RWPE2 (cell line): ENCODE measurements around the gene NDUFAF5.

ENCODE experiments used
- ATAC-seq: fragments of 200-7000 bp; cut with Tn5 transposase; 3 replicates; pipeline ENCODE4 v1.9.1; 2021; ENCODE audit warnings: low read depth
- DNase-seq: peaks from one replicate; pipeline ENCODE4 v3.0.0-alpha.2; 2020; ENCODE audit warnings: low spot score
- H3K27ac ChIP-seq: fragments of 450-650 bp; 2 replicates; pipeline ENCODE4 v1.5.1; 2017; ENCODE audit warnings: mild to moderate bottlenecking; ENCODE audit not compliant: poor library complexity, severe bottlenecking
- H3K27me3 ChIP-seq: fragments of 250-450 bp; sonication (Bioruptor Pico); 2 replicates; pipeline ENCODE4 v1.5.1; 2021; ENCODE audit warnings: mild to moderate bottlenecking, moderate library complexity; ENCODE audit not compliant: insufficient read depth, poor library complexity, severe bottlenecking
- H3K36me3 ChIP-seq: fragments of 250-450 bp; sonication (Bioruptor Pico); 2 replicates; pipeline ENCODE4 v1.5.1; 2020; ENCODE audit warnings: low read depth, mild to moderate bottlenecking, moderate library complexity
- H3K4me1 ChIP-seq: fragments of 250-450 bp; sonication (Bioruptor Pico); 2 replicates; pipeline ENCODE4 v1.5.1; 2021; ENCODE audit warnings: mild to moderate bottlenecking, moderate library complexity; ENCODE audit not compliant: insufficient read depth, poor library complexity, severe bottlenecking
- H3K4me3 ChIP-seq: fragments of 250-450 bp; sonication (Bioruptor Pico); 2 replicates; pipeline ENCODE4 v1.5.1; 2021; ENCODE audit warnings: mild to moderate bottlenecking, moderate library complexity; ENCODE audit not compliant: severe bottlenecking
- H3K9me3 ChIP-seq: fragments of 250-450 bp; sonication (Bioruptor Pico); 2 replicates; pipeline ENCODE4 v1.5.1; 2021; ENCODE audit warnings: mild to moderate bottlenecking, moderate library complexity; ENCODE audit not compliant: severe bottlenecking
- CTCF ChIP-seq: fragments of 450-650 bp; IDR thresholded peaks from one replicate; pipeline ENCODE4 v1.5.1; 2017; ENCODE audit warnings: mild to moderate bottlenecking, moderate library complexity; ENCODE audit not compliant: poor library complexity, severe bottlenecking

NDUFAF5 gene

GRCh38 chr20:13816757-13817156, 31.9 kb downstream of the NDUFAF5 start:
- TF ChIP-seq CTCF: no peak
- peak; percentile 58; the same call in 2 of the 3 replicates for ATAC-seq
- Histone ChIP-seq H3K27me3 (no peaks in the 10 kb centered on the region), H3K4me1 (peaks cover 4% of the 10 kb centered on the region), H3K4me3 (no peak overlapping the region), H3K27ac (peak overlapping the region; percentile 1), H3K36me3 (peaks cover 65% of the 10 kb centered on the region), H3K9me3 (no peaks in the 10 kb centered on the region)
- DNase-seq: no peak

GRCh38 chr20:13817342-13817741, 32.5 kb downstream of the NDUFAF5 start:
- Histone ChIP-seq H3K4me1 (peaks cover 4% of the 10 kb centered on the region), H3K9me3 (no peaks in the 10 kb centered on the region), H3K27me3 (no peaks in the 10 kb centered on the region), H3K27ac (no peak overlapping the region), H3K36me3 (peaks cover 60% of the 10 kb centered on the region), H3K4me3 (no peak overlapping the region)
- ATAC-seq: no peak
- no peak for DNase-seq
- TF ChIP-seq CTCF: no peak

GRCh38 chr20:13819885-13820645, 35.2 kb downstream of the NDUFAF5 start:
- no peak overlapping the region for H3K4me3 ChIP-seq
- peaks cover 4% of the 10 kb centered on the region for H3K4me1 ChIP-seq
- no peak for DNase-seq
- peak; percentile 87 for TF ChIP-seq CTCF
- no peaks in the 10 kb centered on the region for H3K9me3 ChIP-seq
- H3K27ac ChIP-seq: no peak overlapping the region
- peaks cover 33% of the 10 kb centered on the region for H3K36me3 ChIP-seq
- no peaks in the 10 kb centered on the region for H3K27me3 ChIP-seq
- ATAC-seq: peak; percentile 80

GRCh38 chr20:13821876-13822275, 37.0 kb downstream of the NDUFAF5 start:
- H3K4me1 ChIP-seq: peaks cover 4% of the 10 kb centered on the region

More at GRCh38 chr20:13821876-13822275, 37.0 kb downstream of the NDUFAF5 start:
- peaks cover 15% of the 10 kb centered on the region for H3K36me3 ChIP-seq
- TF ChIP-seq CTCF: no peak
- no peaks in the 10 kb centered on the region for H3K27me3 ChIP-seq
- H3K27ac ChIP-seq: no peak overlapping the region
- H3K9me3 ChIP-seq: no peaks in the 10 kb centered on the region
- DNase-seq (no peak), ATAC-seq (0 out of 3 replicates have a peak, but pooled peaks have one; percentile 11)
- H3K4me3 ChIP-seq: no peak overlapping the region
